H1 (cell line): Measurements from ENCODE around the gene ESYT2. TPM values are rescaled to one million over a fixed set of nuclear protein-coding genes. Genes with fewer than 3 reads are reported as not detected.

ENCODE experiments used
- CTCF ChIA-PET: fragments of 300-600 bp; sonication (Branson Sonifier 250); formaldehyde crosslinking; loops from one replicate; lab custom pipeline; 2021; ENCODE audit not compliant: partially characterized antibody; lab: Charles Lee
- POLR2A ChIA-PET: fragments of 300-600 bp; sonication (Branson Sonifier 250); formaldehyde crosslinking; loops from one replicate; lab custom pipeline; 2021; ENCODE audit warnings: inconsistent platforms; ENCODE audit not compliant: partially characterized antibody; lab: Charles Lee
- DNase-seq, 2 experiments: peaks; one replicate each; pipeline versions ENCODE4 v3.0.0 to v3.0.0-alpha.2; 2010 to 2022; ENCODE audit warnings: low spot score in 2 of 2, low read depth in 1 of 2, mixed read lengths in 1 of 2
- FAIRE-seq: peaks from 2 replicates; lab custom pipeline; 2011; peaks lifted over from hg19 to GRCh38; lab: Jason Lieb, UNC
- H2AFZ ChIP-seq: 2 replicates; pipeline ENCODE4 v1.8.1; 2012; ENCODE audit warnings: low read length, inconsistent platforms
- H2AK5ac ChIP-seq: 2 replicates; pipeline ENCODE4 v1.6.1; 2013; ENCODE audit warnings: low read depth, low read length
- H2BK120ac ChIP-seq: replicated peaks from 2 replicates; pipeline ENCODE3; 2013; ENCODE audit warnings: low read depth, low read length, inconsistent platforms
- H2BK12ac ChIP-seq: 2 replicates; pipeline ENCODE4 v1.6.1; 2013; ENCODE audit warnings: low read depth, low read length
- H2BK15ac ChIP-seq: 2 replicates; pipeline ENCODE4 v1.6.1; 2013; ENCODE audit warnings: low read length
- H2BK20ac ChIP-seq: 2 replicates; pipeline ENCODE4 v1.6.1; 2013; ENCODE audit warnings: low read length
- H2BK5ac ChIP-seq: 2 replicates; pipeline ENCODE4 v1.6.1; 2013; ENCODE audit warnings: low read depth, low read length
- H3K14ac ChIP-seq: 2 replicates; pipeline ENCODE4 v1.6.1; 2013; ENCODE audit warnings: inconsistent platforms; ENCODE audit not compliant: insufficient read length
- H3K18ac ChIP-seq: 2 replicates; pipeline ENCODE4 v1.6.1; 2013; ENCODE audit warnings: low read length; ENCODE audit errors: extremely low read depth
- H3K23ac ChIP-seq: 2 replicates; pipeline ENCODE4 v1.6.1; 2013; ENCODE audit warnings: inconsistent platforms; ENCODE audit not compliant: insufficient read length
- H3K23me2 ChIP-seq: 2 replicates; pipeline ENCODE4 v1.6.1; 2013; ENCODE audit warnings: low read depth, low read length
- H3K27ac ChIP-seq: 2 replicates; pipeline ENCODE4 v1.6.1; 2011; ENCODE audit warnings: low read depth, low read length, inconsistent platforms
- H3K27me3 ChIP-seq, 4 experiments: replicated peaks in 1 of 4; 1 replicate in 1 of 4; 2 replicates in 3 of 4; pipeline versions ENCODE4 v1.6.1 to v1.8.1; 2011 to 2013; ENCODE audit warnings: low read length in 3 of 4, mild to moderate bottlenecking in 3 of 4, inconsistent platforms in 2 of 4, mixed read lengths in 2 of 4, moderate library complexity in 1 of 4; ENCODE audit not compliant: control insufficient read depth in 3 of 4, insufficient read depth in 3 of 4; ENCODE audit errors: extremely low read depth in 1 of 4
- H3K36me3 ChIP-seq, 4 experiments: 2 replicates each; pipeline versions ENCODE4 v1.6.1 to v1.8.1; 2011 to 2013; ENCODE audit warnings: mild to moderate bottlenecking in 4 of 4, low read length in 3 of 4, moderate library complexity in 2 of 4, control low read depth in 1 of 4, inconsistent platforms in 1 of 4; ENCODE audit not compliant: insufficient read depth in 4 of 4, control insufficient read depth in 2 of 4
- H3K4ac ChIP-seq: replicated peaks from 2 replicates; pipeline ENCODE3; 2013; ENCODE audit warnings: low read length, low read depth, mixed read lengths, inconsistent platforms; ENCODE audit not compliant: insufficient read length
- H3K4me1 ChIP-seq, 4 experiments: replicated peaks in 1 of 4; 1 replicate in 1 of 4; 2 replicates in 3 of 4; pipeline versions ENCODE4 v1.6.1 to v1.8.1; 2011 to 2013; ENCODE audit warnings: low read length in 3 of 4, inconsistent platforms in 2 of 4, mixed read lengths in 1 of 4; ENCODE audit not compliant: insufficient read depth in 4 of 4, control insufficient read depth in 3 of 4
- H3K4me2 ChIP-seq, 2 experiments: 2 replicates each; pipeline versions ENCODE4 v1.6.1 to v1.8.1; 2011 to 2013; ENCODE audit warnings: low read depth in 2 of 2, low read length in 2 of 2, control low read depth in 1 of 2, inconsistent platforms in 1 of 2, mild to moderate bottlenecking in 1 of 2; ENCODE audit not compliant: insufficient read depth in 1 of 2
- H3K4me3 ChIP-seq, 4 experiments: fragments of 200-600, 300-600 bp in 1 of 4; sonication (generic), shearing (Covaris generic), sonication (Bioruptor Twin) in 1 of 4; 2 replicates each; pipeline versions ENCODE4 v1.5.1 to v1.8.1; 2011 to 2016; ENCODE audit warnings: low read length in 4 of 4, low read depth in 3 of 4, control low read depth in 2 of 4, inconsistent platforms in 2 of 4, mild to moderate bottlenecking in 2 of 4, mixed read lengths in 1 of 4, moderate library complexity in 1 of 4; ENCODE audit not compliant: insufficient read depth in 2 of 4; ENCODE audit errors: extremely low read depth in 1 of 4
- H3K56ac ChIP-seq: replicated peaks from 2 replicates; pipeline ENCODE3; 2013; ENCODE audit warnings: low read depth, mild to moderate bottlenecking, mixed read lengths, low read length, inconsistent platforms; ENCODE audit not compliant: insufficient read length
- H3K79me1 ChIP-seq: 2 replicates; pipeline ENCODE4 v1.6.1; 2013; ENCODE audit warnings: low read depth, low read length, control low read depth
- H3K79me2 ChIP-seq, 2 experiments: 2 replicates each; pipeline versions ENCODE4 v1.6.1 to v1.8.1; 2012 to 2013; ENCODE audit warnings: low read length in 2 of 2, mild to moderate bottlenecking in 2 of 2, inconsistent platforms in 1 of 2; ENCODE audit not compliant: insufficient read depth in 2 of 2, control insufficient read depth in 1 of 2
- H3K9ac ChIP-seq, 4 experiments: replicated peaks in 1 of 4; 1 replicate in 1 of 4; 2 replicates in 3 of 4; pipeline versions ENCODE4 v1.6.1 to v1.8.1; 2011 to 2013; ENCODE audit warnings: low read depth in 3 of 4, low read length in 3 of 4, control low read depth in 2 of 4, mild to moderate bottlenecking in 2 of 4, moderate library complexity in 2 of 4, inconsistent platforms in 1 of 4; ENCODE audit errors: extremely low read depth in 1 of 4
- H3K9me3 ChIP-seq, 2 experiments: 2 replicates each; pipeline versions ENCODE4 v1.6.1 to v1.8.1; 2012 to 2013; ENCODE audit warnings: mild to moderate bottlenecking in 2 of 2, moderate library complexity in 2 of 2, control low read depth in 1 of 2, inconsistent platforms in 1 of 2, low read depth in 1 of 2, low read length in 1 of 2, mixed read lengths in 1 of 2; ENCODE audit not compliant: insufficient read depth in 2 of 2
- H4K20me1 ChIP-seq, 2 experiments: replicated peaks in 1 of 2; 2 replicates each; pipeline versions ENCODE3 to v1.8.1; 2011 to 2013; ENCODE audit warnings: inconsistent platforms in 2 of 2, low read length in 2 of 2, mild to moderate bottlenecking in 1 of 2; ENCODE audit not compliant: insufficient read depth in 2 of 2, control insufficient read depth in 1 of 2
- H4K5ac ChIP-seq: 2 replicates; pipeline ENCODE4 v1.6.1; 2013; ENCODE audit warnings: low read length, low read depth, mixed read lengths, inconsistent platforms; ENCODE audit not compliant: insufficient read length
- H4K8ac ChIP-seq: 2 replicates; pipeline ENCODE4 v1.8.0; 2013; ENCODE audit warnings: mild to moderate bottlenecking, moderate library complexity, low read length, inconsistent platforms; ENCODE audit not compliant: insufficient read depth; ENCODE audit errors: extremely low read depth
- H4K91ac ChIP-seq: replicated peaks from 2 replicates; pipeline ENCODE3; 2013; ENCODE audit warnings: low read length, mixed read lengths, inconsistent platforms; ENCODE audit not compliant: insufficient read length
- ASH2L ChIP-seq: fragments of 200-600, 300-600 bp; sonication (generic); IDR thresholded peaks from one replicate; pipeline ENCODE4 v1.7.1; 2017; ENCODE audit warnings: low read length
- GABPA ChIP-seq: IDR thresholded peaks from 2 replicates; pipeline ENCODE4 v1.6.1; 2011; ENCODE audit warnings: mild to moderate bottlenecking, low read length, moderate library complexity, borderline replicate concordance; ENCODE audit not compliant: insufficient read depth
- JUND ChIP-seq: IDR thresholded peaks from 2 replicates; pipeline ENCODE4 v1.6.1; 2011; ENCODE audit warnings: mild to moderate bottlenecking, improper control_type of control experiment, low read length
- KDM4A ChIP-seq: IDR thresholded peaks from one replicate; pipeline ENCODE4 v1.7.1; 2012; ENCODE audit warnings: low read depth, mild to moderate bottlenecking, moderate library complexity, low read length, inconsistent platforms; ENCODE audit not compliant: severe bottlenecking
- POLR2A ChIP-seq, 2 experiments: IDR thresholded peaks; 1 replicate in 1 of 2; 2 replicates in 1 of 2; pipeline ENCODE4 v1.6.1; 2011; ENCODE audit warnings: low read depth in 2 of 2, low read length in 2 of 2, mild to moderate bottlenecking in 2 of 2; ENCODE audit errors: control extremely low read depth in 1 of 2
- RBBP5 ChIP-seq: IDR thresholded peaks from 2 replicates; pipeline ENCODE4 v1.7.1; 2012; ENCODE audit warnings: low read depth, mild to moderate bottlenecking, inconsistent platforms, low read length, moderate library complexity, borderline replicate concordance
- SP1 ChIP-seq: IDR thresholded peaks from 2 replicates; pipeline ENCODE4 v1.6.1; 2011; ENCODE audit warnings: low read depth, low read length
- SP2 ChIP-seq: IDR thresholded peaks from 2 replicates; pipeline ENCODE4 v1.6.1; 2012; ENCODE audit warnings: mild to moderate bottlenecking, low read length, inconsistent platforms
- TAF1 ChIP-seq: IDR thresholded peaks from 2 replicates; pipeline ENCODE4 v1.6.1; 2011; ENCODE audit warnings: mild to moderate bottlenecking, low read depth, low read length
- TBP ChIP-seq: IDR thresholded peaks from 2 replicates; pipeline ENCODE4 v1.6.1; 2011; ENCODE audit warnings: low read depth, low read length, improper control_type of control experiment
- TEAD4 ChIP-seq: IDR thresholded peaks from 2 replicates; pipeline ENCODE4 v1.6.1; 2012; ENCODE audit warnings: low read depth, low read length, inconsistent platforms, mixed read lengths
- YY1 ChIP-seq: IDR thresholded peaks from 2 replicates; pipeline ENCODE4 v1.6.1; 2011; ENCODE audit warnings: low read depth, mild to moderate bottlenecking, low read length
- WGBS, 2 experiments: shearing (Covaris generic) in 1 of 2; methylation state at CpG; one replicate each; pipeline versions ENCODE4 v1.1.6 to v1.1.7; 2013 to 2015; ENCODE audit warnings: low lambda C conversion rate in 2 of 2, mixed read lengths in 2 of 2, inconsistent platforms in 1 of 2, low coverage in 1 of 2, missing lambda C conversion rate in 1 of 2; ENCODE audit not compliant: insufficient replicate concordance in 2 of 2, insufficient coverage in 1 of 2, insufficient read length in 1 of 2; ENCODE audit errors: extremely low coverage in 1 of 2, missing lambda C conversion rate in 1 of 2; 5-methylcytosine and 5-hydroxymethylcytosine counted together
- polyA plus RNA-seq, 7 experiments: library from polyadenylated mRNA; depleted of rRNA in 3 of 7; stranded (reverse) in 5 of 7; unstranded in 2 of 7; fragments of >200 nt in 5 of 7; fragments of 200-250 nt in 2 of 7; gene quantifications; 1 replicate in 5 of 7; 2 replicates in 1 of 7; 4 replicates in 1 of 7; pipeline versions ENCODE4 v1.2.1 to v1.2.3, GENCODE V29; 2011 to 2013; ENCODE audit warnings: missing spikeins in 2 of 7, mixed read lengths in 2 of 7
- total RNA-seq: library from RNA; stranded (reverse); fragmentation: NEBNext Ultra II Directional; extraction: Animal tissue kit (Norgen Biotek cat#: 25700); gene quantifications from 2 replicates; pipeline ENCODE4 v1.2.1, GENCODE V29; 2021

The ESYT2 gene
- total and polyA plus RNA-seq, 2 of the 8 experiments (the other 6 are each of a cell fraction or from before 2014, with no cell fraction given) = 27.0 to 37.5 TPM

DNA sequence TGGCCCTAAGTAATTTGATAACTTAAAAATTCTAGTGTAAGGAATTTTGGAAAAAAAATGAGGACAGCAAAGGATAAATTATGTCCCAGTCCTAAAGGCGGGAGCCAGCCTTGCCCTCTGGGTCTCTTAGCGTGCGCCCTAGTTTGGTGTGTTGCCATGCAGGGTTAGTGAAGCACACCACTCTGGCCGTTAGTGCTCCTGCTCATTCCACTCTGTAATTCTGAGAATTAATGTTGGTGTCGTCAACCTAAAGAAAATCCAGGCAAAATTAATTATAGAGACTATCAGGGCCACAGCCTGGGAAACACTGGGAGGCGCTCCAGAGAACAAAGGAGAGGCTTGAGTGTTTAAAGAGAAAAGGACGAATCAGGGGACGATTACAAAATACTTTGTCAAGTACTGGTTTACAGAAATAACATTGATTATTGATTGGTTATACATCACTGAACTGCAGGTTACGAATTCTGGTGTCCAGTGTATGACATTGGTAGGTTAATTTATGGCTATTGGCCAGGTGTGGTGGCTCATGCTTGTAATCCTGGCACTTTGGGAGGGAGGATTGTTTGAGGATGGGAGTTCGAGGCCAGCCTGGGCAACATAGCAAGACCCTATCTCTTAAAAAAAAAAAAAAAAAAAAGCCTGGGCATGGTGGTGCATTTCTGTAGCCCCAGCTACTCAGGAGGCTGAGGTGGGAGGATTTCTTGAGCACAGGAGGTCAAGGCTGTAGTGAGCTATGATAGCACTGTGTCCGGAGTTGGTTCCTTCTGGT lies 32.8 kb upstream of the ESYT2 start:
- no peak overlapping the region for H2AK5ac ChIP-seq
- no peak overlapping the region for H4K5ac ChIP-seq
- no peak overlapping the region for H3K23ac ChIP-seq
- H3K56ac ChIP-seq = no peak overlapping the region
- H2AFZ ChIP-seq = no peak overlapping the region
- POLR2A ChIA-PET = no interaction called here
- peaks cover 9 to 27% (median 18%) of the 10 kb centered on the region in 4 experiments; a peak in 6 of 7 replicates for H3K4me1 ChIP-seq
- H3K4me3 ChIP-seq = no peak overlapping the region
- H4K20me1 ChIP-seq = peaks cover 0 to 1% of the 10 kb centered on the region in 2 experiments
- H3K9ac ChIP-seq = no peak overlapping the region
- no peak overlapping the region for H2BK5ac ChIP-seq
- H3K14ac ChIP-seq = no peak overlapping the region
- no peak for FAIRE-seq
- no peaks in the 10 kb centered on the region for H3K36me3 ChIP-seq
- peaks cover 2 to 42% of the 10 kb centered on the region in 2 experiments; a peak in 2 of 4 replicates for H3K79me2 ChIP-seq
- H3K23me2 ChIP-seq = peaks cover 6% of the 10 kb centered on the region; the same call in 1 of the 2 replicates
- no peak overlapping the region for H2BK20ac ChIP-seq
- H2BK120ac ChIP-seq = no peak overlapping the region
- H3K79me1 ChIP-seq = peaks cover 2% of the 10 kb centered on the region; the same call in 1 of the 2 replicates
- H3K4me2 ChIP-seq = 0 out of 4 replicates have a peak overlapping the region, but pooled peaks of 1 of the 2 experiments have one; percentile 42
- no peak overlapping the region for H3K4ac ChIP-seq
- WGBS, 2 experiments = 88% methylated on average over 11 of the region's 11 CpGs; no CpG with 5 or more reads in 1 of the 2 experiments
- H4K91ac ChIP-seq = no peak overlapping the region
- H4K8ac ChIP-seq = no peak overlapping the region
- no peaks in the 10 kb centered on the region; a peak in 1 of 7 replicates for H3K27me3 ChIP-seq
- no peaks in the 10 kb centered on the region for H3K9me3 ChIP-seq
- CTCF ChIA-PET = interaction anchor here (1.4 to 2.4 kb wide), 2 partner anchors 114 to 155 kb away, joined by 3 to 9 read pairs; no protein-coding TSS in a partner anchor
- DNase-seq = no peak
- no peak overlapping the region for H3K27ac ChIP-seq
- H3K18ac ChIP-seq = no peak overlapping the region
- H2BK15ac ChIP-seq = no peak overlapping the region
- no peak overlapping the region for H2BK12ac ChIP-seq
- TF ChIP-seq TAF1 (no peak), TEAD4 (no peak), JUND (no peak), YY1 (no peak), ASH2L (no peak), TBP (no peak), SP1 (no peak), RBBP5 (no peak), GABPA (no peak), POLR2A (IDR thresholded peaks at IDR 0.05; ENCODE audit: control extremely low read depth in 1 of 2, low read depth in 2 of 2, low read length in 2 of 2) (no peak), SP2 (no peak), KDM4A (no peak)
